K562 (cell line): ENCODE data around the gene ABHD3. TPM values are rescaled to one million over a fixed set of nuclear protein-coding genes. Genes with fewer than 3 reads are reported as not detected.

Experiments
- CCAR2 ChIP-seq: fragments of 200-400 bp; formaldehyde crosslinking; IDR thresholded peaks from 2 replicates; pipeline ENCODE4 v1.6.1; 2017; ENCODE audit warnings: mild to moderate bottlenecking, low read depth, low read length
- EGR1 ChIP-seq: fragments of 450-650 bp; conservative IDR thresholded peaks from 2 replicates; pipeline ENCODE4 v1.6.1; 2017; ENCODE audit warnings: mild to moderate bottlenecking
- FUS ChIP-seq: fragments of 200-400 bp; formaldehyde crosslinking; optimal IDR thresholded peaks from 2 replicates; pipeline ENCODE3; 2017; ENCODE audit warnings: low read depth, low read length
- JUN ChIP-seq, 2 experiments: sonication (generic) in 1 of 2; formaldehyde crosslinking in 1 of 2; IDR thresholded peaks; 2 replicates each; pipeline versions ENCODE4 v1.6.1 to v1.8.0; 2012 to 2022; ENCODE audit warnings: borderline replicate concordance in 2 of 2, mild to moderate bottlenecking in 2 of 2, improper control_type of control experiment in 1 of 2, low read depth in 1 of 2, low read length in 1 of 2, missing genetic modification reagents in 1 of 2
- MAFF ChIP-seq: IDR thresholded peaks from 2 replicates; pipeline ENCODE4 v1.6.1; 2012; ENCODE audit warnings: low read length, improper control_type of control experiment
- NFE2 ChIP-seq: IDR thresholded peaks from 2 replicates; pipeline ENCODE4 v1.6.1; 2014; ENCODE audit warnings: antibody characterized with exemption, low read depth
- RBM39 ChIP-seq: fragments of 200-400 bp; formaldehyde crosslinking; optimal IDR thresholded peaks from 2 replicates; pipeline ENCODE3; 2018; ENCODE audit warnings: low read depth, low read length
- SMARCA4 ChIP-seq: fragments of 450-650 bp; IDR thresholded peaks from 2 replicates; pipeline ENCODE4 v1.6.1; 2016
- SP1 ChIP-seq: sonication (generic); formaldehyde crosslinking; IDR thresholded peaks from 2 replicates; pipeline ENCODE4 v1.8.1; 2022; ENCODE audit warnings: mild to moderate bottlenecking, missing genetic modification reagents
- SRSF3 ChIP-seq: fragments of 200-400 bp; formaldehyde crosslinking; IDR thresholded peaks from 2 replicates; pipeline ENCODE4 v1.6.1; 2016; ENCODE audit warnings: mild to moderate bottlenecking, low read length, moderate library complexity; ENCODE audit not compliant: insufficient read depth
- TFAM ChIP-seq: fragments of 250-450 bp; sonication (Bioruptor Pico); conservative IDR thresholded peaks from 2 replicates; pipeline ENCODE4 v1.5.0; 2021; ENCODE audit warnings: mild to moderate bottlenecking, moderate library complexity
- ZNF444 ChIP-seq: fragments of 250-450 bp; sonication (Bioruptor Pico); IDR thresholded peaks from 2 replicates; pipeline ENCODE4 v1.4.0; 2020; ENCODE audit warnings: mild to moderate bottlenecking, moderate library complexity
- polyA plus RNA-seq, 8 experiments: library from polyadenylated mRNA; depleted of rRNA in 4 of 8; stranded (reverse) in 5 of 8; unstranded in 3 of 8; fragments of >200 nt; fragmentation: Nextera tagmentation in 2 of 8; fragmentation: Illumina TruSeq in 1 of 8; extraction: Ambion mirVana in 2 of 8; extraction: Trizol in 1 of 8; gene quantifications; 2 replicates each; pipeline versions ENCODE4 v1.2.1 to v1.2.3, GENCODE V29; 2011 to 2014; ENCODE audit warnings: inconsistent platforms in 1 of 8, missing spikeins in 1 of 8
- total RNA-seq, 7 experiments: library from RNA; depleted of rRNA in 6 of 7; stranded (reverse); fragments of >200 nt in 6 of 7; fragmentation: Illumina TruSeq in 2 of 7; extraction: Trizol in 2 of 7; gene quantifications; 2 replicates each; pipeline versions ENCODE4 v1.2.1 to v1.2.3, GENCODE V29; 2011 to 2021; ENCODE audit warnings: low replicate concordance in 1 of 7
- TF ChIP-seq, protein P1 (sequence below): sonication (generic); formaldehyde crosslinking; IDR thresholded peaks from 2 replicates; pipeline ENCODE4 v1.4.0; 2020; ENCODE audit warnings: mild to moderate bottlenecking, missing genetic modification reagents
- TF ChIP-seq, protein P2 (sequence below): fragments of 250-450 bp; sonication (Bioruptor Pico); IDR thresholded peaks from 2 replicates; pipeline ENCODE4 v1.5.0; 2021
- TF ChIP-seq, protein P3 (sequence below): sonication (generic); formaldehyde crosslinking; IDR thresholded peaks from 2 replicates; pipeline ENCODE4 v1.8.0; 2022; ENCODE audit warnings: mild to moderate bottlenecking, missing genetic modification reagents
- TF ChIP-seq, protein P4 (sequence below): fragments of 200-400 bp; formaldehyde crosslinking; IDR thresholded peaks from 2 replicates; pipeline ENCODE4 v1.6.1; 2017; ENCODE audit warnings: mild to moderate bottlenecking, low read depth, low read length, moderate library complexity

The ABHD3 gene
- total and polyA plus RNA-seq, 9 of the 15 experiments (the other 6 are each of a cell fraction or from before 2014, with no cell fraction given): 6.3 to 38.8 (median 19.4) TPM

DNA sequence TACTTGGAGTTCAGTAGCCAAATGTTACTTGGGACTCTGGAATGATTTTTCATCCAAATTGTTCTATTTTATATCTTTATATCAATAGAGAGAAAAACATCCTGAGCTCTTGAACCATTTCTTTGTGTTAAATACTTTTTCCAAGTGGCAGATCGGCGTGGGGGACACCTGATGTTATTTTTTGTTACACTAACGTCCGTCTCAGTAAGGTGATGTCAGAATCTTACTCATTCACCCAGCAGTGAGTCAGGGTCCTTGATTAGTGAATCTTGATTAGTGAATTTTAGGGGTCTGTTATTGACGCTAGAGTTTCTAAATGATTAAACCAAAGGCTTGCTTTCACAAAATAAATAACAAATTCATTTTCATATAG is 37.7 kb upstream of the ABHD3 start (continued):
- TF ChIP-seq JUN (IDR thresholded peaks at IDR 0.05; ENCODE audit: borderline replicate concordance, low read depth, low read length) (0 out of 2 replicates have a peak, but pooled peaks have one; percentile 34), JUN (CRISPR knock-in tag; IDR thresholded peaks at IDR 0.05; ENCODE audit: borderline replicate concordance) (no peak), MAFF (no peak), FUS (no peak), TFAM (CRISPR knock-in tag) (no peak), SRSF3 (no peak), NFE2 (0 out of 2 replicates have a peak, but pooled peaks have one; percentile 1), SP1 (CRISPR knock-in tag) (no peak), CCAR2 (no peak), ZNF444 (CRISPR knock-in tag) (no peak), EGR1 (no peak), RBM39 (no peak), SMARCA4 (peak; percentile 35; the same call in 1 of the 2 replicates)
- TF ChIP-seq, protein P1, sequence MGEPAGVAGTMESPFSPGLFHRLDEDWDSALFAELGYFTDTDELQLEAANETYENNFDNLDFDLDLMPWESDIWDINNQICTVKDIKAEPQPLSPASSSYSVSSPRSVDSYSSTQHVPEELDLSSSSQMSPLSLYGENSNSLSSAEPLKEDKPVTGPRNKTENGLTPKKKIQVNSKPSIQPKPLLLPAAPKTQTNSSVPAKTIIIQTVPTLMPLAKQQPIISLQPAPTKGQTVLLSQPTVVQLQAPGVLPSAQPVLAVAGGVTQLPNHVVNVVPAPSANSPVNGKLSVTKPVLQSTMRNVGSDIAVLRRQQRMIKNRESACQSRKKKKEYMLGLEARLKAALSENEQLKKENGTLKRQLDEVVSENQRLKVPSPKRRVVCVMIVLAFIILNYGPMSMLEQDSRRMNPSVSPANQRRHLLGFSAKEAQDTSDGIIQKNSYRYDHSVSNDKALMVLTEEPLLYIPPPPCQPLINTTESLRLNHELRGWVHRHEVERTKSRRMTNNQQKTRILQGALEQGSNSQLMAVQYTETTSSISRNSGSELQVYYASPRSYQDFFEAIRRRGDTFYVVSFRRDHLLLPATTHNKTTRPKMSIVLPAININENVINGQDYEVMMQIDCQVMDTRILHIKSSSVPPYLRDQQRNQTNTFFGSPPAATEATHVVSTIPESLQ (CRISPR knock-in tag): no peak
- TF ChIP-seq, protein P2, sequence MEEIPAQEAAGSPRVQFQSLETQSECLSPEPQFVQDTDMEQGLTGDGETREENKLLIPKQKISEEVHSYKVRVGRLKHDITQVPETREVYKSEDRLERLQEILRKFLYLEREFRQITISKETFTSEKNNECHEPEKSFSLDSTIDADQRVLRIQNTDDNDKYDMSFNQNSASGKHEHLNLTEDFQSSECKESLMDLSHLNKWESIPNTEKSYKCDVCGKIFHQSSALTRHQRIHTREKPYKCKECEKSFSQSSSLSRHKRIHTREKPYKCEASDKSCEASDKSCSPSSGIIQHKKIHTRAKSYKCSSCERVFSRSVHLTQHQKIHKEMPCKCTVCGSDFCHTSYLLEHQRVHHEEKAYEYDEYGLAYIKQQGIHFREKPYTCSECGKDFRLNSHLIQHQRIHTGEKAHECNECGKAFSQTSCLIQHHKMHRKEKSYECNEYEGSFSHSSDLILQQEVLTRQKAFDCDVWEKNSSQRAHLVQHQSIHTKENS: no peak
- TF ChIP-seq, protein P3, sequence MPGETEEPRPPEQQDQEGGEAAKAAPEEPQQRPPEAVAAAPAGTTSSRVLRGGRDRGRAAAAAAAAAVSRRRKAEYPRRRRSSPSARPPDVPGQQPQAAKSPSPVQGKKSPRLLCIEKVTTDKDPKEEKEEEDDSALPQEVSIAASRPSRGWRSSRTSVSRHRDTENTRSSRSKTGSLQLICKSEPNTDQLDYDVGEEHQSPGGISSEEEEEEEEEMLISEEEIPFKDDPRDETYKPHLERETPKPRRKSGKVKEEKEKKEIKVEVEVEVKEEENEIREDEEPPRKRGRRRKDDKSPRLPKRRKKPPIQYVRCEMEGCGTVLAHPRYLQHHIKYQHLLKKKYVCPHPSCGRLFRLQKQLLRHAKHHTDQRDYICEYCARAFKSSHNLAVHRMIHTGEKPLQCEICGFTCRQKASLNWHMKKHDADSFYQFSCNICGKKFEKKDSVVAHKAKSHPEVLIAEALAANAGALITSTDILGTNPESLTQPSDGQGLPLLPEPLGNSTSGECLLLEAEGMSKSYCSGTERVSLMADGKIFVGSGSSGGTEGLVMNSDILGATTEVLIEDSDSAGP (CRISPR knock-in tag): no peak
- TF ChIP-seq, protein P4, sequence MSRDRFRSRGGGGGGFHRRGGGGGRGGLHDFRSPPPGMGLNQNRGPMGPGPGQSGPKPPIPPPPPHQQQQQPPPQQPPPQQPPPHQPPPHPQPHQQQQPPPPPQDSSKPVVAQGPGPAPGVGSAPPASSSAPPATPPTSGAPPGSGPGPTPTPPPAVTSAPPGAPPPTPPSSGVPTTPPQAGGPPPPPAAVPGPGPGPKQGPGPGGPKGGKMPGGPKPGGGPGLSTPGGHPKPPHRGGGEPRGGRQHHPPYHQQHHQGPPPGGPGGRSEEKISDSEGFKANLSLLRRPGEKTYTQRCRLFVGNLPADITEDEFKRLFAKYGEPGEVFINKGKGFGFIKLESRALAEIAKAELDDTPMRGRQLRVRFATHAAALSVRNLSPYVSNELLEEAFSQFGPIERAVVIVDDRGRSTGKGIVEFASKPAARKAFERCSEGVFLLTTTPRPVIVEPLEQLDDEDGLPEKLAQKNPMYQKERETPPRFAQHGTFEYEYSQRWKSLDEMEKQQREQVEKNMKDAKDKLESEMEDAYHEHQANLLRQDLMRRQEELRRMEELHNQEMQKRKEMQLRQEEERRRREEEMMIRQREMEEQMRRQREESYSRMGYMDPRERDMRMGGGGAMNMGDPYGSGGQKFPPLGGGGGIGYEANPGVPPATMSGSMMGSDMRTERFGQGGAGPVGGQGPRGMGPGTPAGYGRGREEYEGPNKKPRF: no peak
- TF ChIP-seq, all 486 proteins: peak for 7
